ENCODE measurements around the gene HENMT1.

HENMT1 gene

DNA sequence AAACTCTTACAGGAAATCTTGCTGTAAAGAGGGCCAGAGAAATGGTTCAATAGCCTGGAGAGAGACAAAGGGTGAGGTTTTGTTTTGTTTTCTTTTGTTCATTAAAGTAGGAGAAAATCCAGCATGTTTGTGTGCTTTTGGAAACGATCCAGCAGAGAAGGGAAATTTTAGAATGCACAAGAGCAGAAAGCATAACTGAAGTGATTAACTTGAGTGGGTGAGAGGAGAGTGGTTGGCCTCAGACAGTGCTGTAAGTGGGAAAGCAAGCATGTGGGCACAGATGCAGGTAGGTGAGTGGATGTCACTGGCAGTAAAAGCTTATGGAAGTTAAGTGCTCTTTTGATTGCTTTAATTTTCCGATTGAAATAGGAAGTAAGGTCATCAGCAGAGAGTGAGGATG is 50.8 kb downstream of the HENMT1 start:
- TF ChIP-seq, protein P1, sequence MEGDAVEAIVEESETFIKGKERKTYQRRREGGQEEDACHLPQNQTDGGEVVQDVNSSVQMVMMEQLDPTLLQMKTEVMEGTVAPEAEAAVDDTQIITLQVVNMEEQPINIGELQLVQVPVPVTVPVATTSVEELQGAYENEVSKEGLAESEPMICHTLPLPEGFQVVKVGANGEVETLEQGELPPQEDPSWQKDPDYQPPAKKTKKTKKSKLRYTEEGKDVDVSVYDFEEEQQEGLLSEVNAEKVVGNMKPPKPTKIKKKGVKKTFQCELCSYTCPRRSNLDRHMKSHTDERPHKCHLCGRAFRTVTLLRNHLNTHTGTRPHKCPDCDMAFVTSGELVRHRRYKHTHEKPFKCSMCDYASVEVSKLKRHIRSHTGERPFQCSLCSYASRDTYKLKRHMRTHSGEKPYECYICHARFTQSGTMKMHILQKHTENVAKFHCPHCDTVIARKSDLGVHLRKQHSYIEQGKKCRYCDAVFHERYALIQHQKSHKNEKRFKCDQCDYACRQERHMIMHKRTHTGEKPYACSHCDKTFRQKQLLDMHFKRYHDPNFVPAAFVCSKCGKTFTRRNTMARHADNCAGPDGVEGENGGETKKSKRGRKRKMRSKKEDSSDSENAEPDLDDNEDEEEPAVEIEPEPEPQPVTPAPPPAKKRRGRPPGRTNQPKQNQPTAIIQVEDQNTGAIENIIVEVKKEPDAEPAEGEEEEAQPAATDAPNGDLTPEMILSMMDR (IDR thresholded peaks at IDR 0.05), result no peak
- H3K4me3 ChIP-seq, result no peak overlapping the region
- no peak overlapping the region for H3K27ac ChIP-seq
- no peak for DNase-seq (ENCODE audit: low spot score)

DNA sequence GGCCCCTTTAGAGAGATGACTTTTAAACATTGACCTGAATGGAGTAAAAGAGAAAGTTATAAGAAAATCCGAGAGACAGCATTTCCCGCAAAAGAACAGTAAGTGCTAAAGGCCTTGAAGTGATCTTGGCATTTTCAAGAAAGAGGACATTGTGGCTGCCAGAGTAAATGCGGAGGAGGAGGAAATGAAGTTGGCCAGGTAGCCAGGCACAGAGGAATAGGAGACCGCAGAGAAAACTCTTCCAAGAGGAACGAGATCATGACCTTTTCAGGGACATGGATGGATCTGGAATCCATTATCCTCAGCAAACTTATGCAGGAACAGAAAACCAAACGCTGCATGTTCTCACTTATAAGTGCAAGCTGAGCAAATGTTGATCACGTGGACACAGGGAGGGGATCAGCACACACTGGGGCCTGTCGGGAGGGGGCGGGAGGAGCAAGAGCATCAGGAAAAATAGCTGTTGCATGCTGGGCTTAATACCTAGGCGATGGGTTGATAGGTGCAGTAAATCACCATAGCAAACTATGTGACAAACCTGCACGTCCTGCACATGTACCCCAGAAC is 51.3 kb downstream of the HENMT1 start:
- DNase-seq (ENCODE audit: low spot score), result no peak
- TF ChIP-seq, protein P1 (IDR thresholded peaks at IDR 0.05), result no peak
- no peak overlapping the region for H3K4me3 ChIP-seq
- peak overlapping the region in 1 of 2 donors; percentile 18 for H3K27ac ChIP-seq

DNA sequence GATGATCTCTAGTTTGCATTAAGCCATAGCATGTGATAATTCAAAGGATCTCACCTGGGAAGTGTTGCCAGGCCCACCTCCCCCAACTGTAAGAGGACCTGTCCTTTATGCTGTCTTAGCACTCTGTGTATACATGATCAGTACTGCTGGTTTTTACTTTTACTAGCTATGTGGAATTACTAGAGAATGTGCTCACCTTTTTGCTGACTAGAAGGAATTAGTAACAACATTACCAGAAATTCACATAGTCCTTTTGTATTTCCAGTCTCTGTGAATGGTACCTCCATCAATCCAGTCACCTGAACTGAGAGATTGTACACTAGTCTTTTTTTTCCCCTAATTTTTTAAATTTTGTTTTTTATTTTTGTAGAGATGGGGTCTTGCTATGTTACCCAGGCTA is 54.4 kb downstream of the HENMT1 start:
- Histone ChIP-seq H3K4me3 (no peak overlapping the region), H3K27ac (no peak overlapping the region)
- TF ChIP-seq, protein P1 (IDR thresholded peaks at IDR 0.05), result no peak
- no peak for DNase-seq (ENCODE audit: low spot score)

DNA sequence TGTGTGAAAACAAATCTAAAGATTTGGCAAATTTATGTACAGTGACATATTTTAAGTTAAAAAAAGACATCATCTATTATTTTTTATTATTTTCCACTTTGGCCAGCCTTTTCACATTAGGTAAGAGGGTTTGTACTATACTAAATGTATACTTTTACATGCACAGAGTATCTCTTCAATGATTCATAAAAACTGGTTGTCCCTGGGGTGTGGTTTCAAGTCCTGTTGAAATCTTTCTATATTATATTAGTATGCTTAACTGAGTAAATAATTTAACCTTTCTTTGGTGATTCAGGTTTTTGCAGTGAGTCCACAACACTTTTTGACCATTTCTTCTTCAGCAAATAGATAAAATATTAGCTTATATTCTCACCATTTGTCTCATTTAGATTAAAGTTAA is 55.3 kb downstream of the HENMT1 start:
- no peak overlapping the region for H3K27ac ChIP-seq
- TF ChIP-seq, protein P1 (IDR thresholded peaks at IDR 0.05), result no peak
- DNase-seq (ENCODE audit: low spot score), result no peak
- H3K4me3 ChIP-seq, result no peak overlapping the region

DNA sequence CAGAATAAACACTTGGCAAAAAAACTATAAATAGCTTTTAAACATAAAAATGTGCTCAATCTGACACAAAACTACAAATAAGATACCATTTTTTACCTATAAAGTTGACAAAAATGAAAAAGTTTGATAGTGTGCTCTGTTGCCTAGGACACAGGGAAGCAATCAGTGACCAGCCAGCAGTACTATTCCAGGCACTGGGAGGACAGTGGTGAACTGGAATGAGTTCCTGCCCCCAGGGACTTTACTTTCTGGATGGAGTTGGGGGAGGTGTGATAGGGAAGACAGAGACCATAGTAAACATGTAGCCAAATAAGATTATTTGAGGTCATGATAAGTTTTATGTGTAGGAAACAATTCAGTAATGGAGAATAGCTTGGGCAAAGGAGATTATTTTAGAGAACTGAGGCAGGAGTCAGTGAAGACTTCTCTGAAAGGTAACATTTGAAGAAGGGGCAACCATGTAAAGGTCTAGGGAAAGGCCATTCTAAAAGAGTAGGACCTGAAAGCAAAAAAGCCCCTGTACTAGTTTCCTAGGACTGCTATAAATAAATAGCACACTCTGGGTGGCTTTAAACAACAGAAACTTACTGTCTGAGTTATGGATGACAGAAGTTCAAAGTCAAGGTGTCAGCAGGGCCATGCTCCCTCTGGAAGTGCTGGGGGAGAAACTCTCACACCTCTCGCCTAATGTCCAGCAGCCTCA is 59.0 kb downstream of the HENMT1 start:
- Histone ChIP-seq H3K4me3 (no peak overlapping the region), H3K27ac (no peak overlapping the region)
- TF ChIP-seq, protein P1 (IDR thresholded peaks at IDR 0.05), result no peak
- DNase-seq (ENCODE audit: low spot score), result no peak

DNA sequence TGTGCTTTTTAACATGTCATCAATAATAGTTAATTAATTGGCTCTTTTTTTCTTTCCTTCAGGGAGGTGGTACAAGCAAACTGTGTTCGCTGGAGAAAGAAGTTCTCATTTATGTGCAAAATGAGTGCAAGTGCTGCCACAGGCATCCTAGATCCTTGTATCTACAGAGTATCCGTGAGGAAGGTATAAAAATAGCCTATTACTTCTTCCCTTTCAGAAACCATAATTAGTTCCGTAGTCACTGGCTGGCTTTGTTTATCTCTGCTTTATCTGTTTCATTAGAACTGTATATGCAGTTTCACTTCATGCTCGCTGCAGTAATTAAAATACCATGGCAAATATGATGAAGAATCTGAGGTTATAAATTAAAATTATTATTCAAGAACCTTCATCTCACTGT is 60.4 kb downstream of the HENMT1 start:
- Histone ChIP-seq H3K4me3 (no peak overlapping the region), H3K27ac (no peak overlapping the region)
- no peak for DNase-seq (ENCODE audit: low spot score)
- TF ChIP-seq, protein P1 (IDR thresholded peaks at IDR 0.05), result no peak

DNA sequence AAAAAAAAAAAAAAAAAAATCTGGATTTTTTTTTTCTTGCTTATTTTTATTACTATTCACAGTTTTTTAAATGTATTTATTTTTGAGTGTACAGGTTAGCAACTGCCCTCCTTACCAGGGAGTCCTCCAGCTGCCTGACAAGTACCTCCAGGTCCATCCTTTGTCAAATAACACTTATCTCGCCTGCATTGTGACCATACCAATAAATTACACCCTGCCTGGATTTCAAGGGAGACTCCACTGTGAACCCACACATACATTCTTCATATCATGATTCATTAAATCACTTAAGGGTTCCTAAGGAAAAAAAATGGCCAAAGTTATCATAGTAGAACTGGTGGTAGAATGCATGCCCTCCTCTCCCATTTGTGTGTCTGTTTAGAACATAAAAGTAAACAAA is 62.6 kb downstream of the HENMT1 start:
- no peak overlapping the region for H3K4me3 ChIP-seq
- TF ChIP-seq, protein P1 (IDR thresholded peaks at IDR 0.05), result no peak
- no peak overlapping the region for H3K27ac ChIP-seq
- DNase-seq (ENCODE audit: low spot score), result no peak
